WTC11 (cell line): ENCODE data around the gene MGST3.

Experiments used
- ESRRA ChIP-seq: sonication (generic); formaldehyde crosslinking; IDR thresholded peaks from 2 replicates; pipeline ENCODE4 v1.8.1; 2022; ENCODE audit warnings: mild to moderate bottlenecking, missing genetic modification reagents, borderline replicate concordance
- FOXJ3 ChIP-seq: sonication (generic); formaldehyde crosslinking; IDR thresholded peaks from 2 replicates; pipeline ENCODE4 v1.9.0; 2021; ENCODE audit warnings: missing genetic modification reagents, mild to moderate bottlenecking, borderline replicate concordance
- FOXK1 ChIP-seq: sonication (generic); formaldehyde crosslinking; IDR thresholded peaks from 2 replicates; pipeline ENCODE4 v1.8.0; 2022; ENCODE audit warnings: mild to moderate bottlenecking, moderate library complexity, missing genetic modification reagents
- FOXP1 ChIP-seq: sonication (generic); formaldehyde crosslinking; IDR thresholded peaks from 2 replicates; pipeline ENCODE4 v1.8.0; 2022; ENCODE audit warnings: missing genetic modification reagents, mild to moderate bottlenecking, moderate library complexity, borderline replicate concordance
- NR2C2 ChIP-seq: sonication (generic); formaldehyde crosslinking; IDR thresholded peaks from 2 replicates; pipeline ENCODE4 v1.8.0; 2022; ENCODE audit warnings: mild to moderate bottlenecking, missing genetic modification reagents
- TEAD1 ChIP-seq: sonication (generic); formaldehyde crosslinking; IDR thresholded peaks from 2 replicates; pipeline ENCODE4 v1.8.0; 2022; ENCODE audit warnings: mild to moderate bottlenecking, missing genetic modification reagents
- TEAD4 ChIP-seq: sonication (generic); formaldehyde crosslinking; IDR thresholded peaks from 2 replicates; pipeline ENCODE4 v1.8.0; 2022; ENCODE audit warnings: mild to moderate bottlenecking, missing genetic modification reagents
- ZNF121 ChIP-seq: sonication (generic); formaldehyde crosslinking; IDR thresholded peaks from 2 replicates; pipeline ENCODE4 v1.8.0; 2023; ENCODE audit warnings: missing genetic modification reagents
- TF ChIP-seq, protein P1 (sequence below): sonication (generic); formaldehyde crosslinking; IDR thresholded peaks from 2 replicates; pipeline ENCODE4 v1.8.0; 2022; ENCODE audit warnings: mild to moderate bottlenecking, missing genetic modification reagents
- TF ChIP-seq, protein P2 (sequence below): fragments of 200-600 bp; IDR thresholded peaks from 2 replicates; pipeline ENCODE4 v1.8.0; 2022; ENCODE audit warnings: antibody characterized with exemption
- TF ChIP-seq, protein P3 (sequence below): sonication (generic); formaldehyde crosslinking; IDR thresholded peaks from 2 replicates; pipeline ENCODE4 v1.8.1; 2023; ENCODE audit warnings: mild to moderate bottlenecking, moderate library complexity, missing genetic modification reagents
- TF ChIP-seq, protein P4 (sequence below): sonication (generic); formaldehyde crosslinking; conservative IDR thresholded peaks from 2 replicates; pipeline ENCODE4 v1.8.1; 2022; ENCODE audit warnings: mild to moderate bottlenecking, missing genetic modification reagents
- TF ChIP-seq, protein P5 (sequence below): sonication (generic); formaldehyde crosslinking; IDR thresholded peaks from 2 replicates; pipeline ENCODE4 v1.8.0; 2022; ENCODE audit warnings: missing genetic modification reagents
- TF ChIP-seq, protein P6 (sequence below): sonication (generic); formaldehyde crosslinking; IDR thresholded peaks from 2 replicates; pipeline ENCODE4 v1.8.1; 2023; ENCODE audit warnings: mild to moderate bottlenecking, missing genetic modification reagents, moderate library complexity

DNA sequence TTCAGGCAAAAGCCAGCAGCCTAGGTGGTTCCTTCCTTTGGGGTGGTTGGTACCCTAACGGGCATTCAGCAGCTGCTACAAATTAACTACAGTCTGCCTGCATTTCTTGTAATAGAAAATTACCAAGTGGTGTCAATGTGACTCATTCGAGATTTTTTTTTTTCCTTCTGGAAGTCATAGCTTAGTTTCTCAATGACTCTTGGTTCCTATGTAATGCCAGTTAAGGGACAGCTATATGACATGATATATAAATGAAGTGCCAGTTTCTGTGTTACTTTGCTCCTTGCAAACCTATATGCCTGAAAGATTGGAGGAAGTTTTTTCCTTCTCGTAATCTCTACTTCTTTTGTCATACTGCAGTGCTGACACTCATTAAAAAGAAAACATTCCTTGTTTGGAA is 2.6 kb downstream of the MGST3 start:
- TF ChIP-seq, protein P1, sequence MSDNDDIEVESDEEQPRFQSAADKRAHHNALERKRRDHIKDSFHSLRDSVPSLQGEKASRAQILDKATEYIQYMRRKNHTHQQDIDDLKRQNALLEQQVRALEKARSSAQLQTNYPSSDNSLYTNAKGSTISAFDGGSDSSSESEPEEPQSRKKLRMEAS (CRISPR knock-in tag): no peak
- TF ChIP-seq TEAD4 (CRISPR knock-in tag): no peak
- TF ChIP-seq, protein P2, sequence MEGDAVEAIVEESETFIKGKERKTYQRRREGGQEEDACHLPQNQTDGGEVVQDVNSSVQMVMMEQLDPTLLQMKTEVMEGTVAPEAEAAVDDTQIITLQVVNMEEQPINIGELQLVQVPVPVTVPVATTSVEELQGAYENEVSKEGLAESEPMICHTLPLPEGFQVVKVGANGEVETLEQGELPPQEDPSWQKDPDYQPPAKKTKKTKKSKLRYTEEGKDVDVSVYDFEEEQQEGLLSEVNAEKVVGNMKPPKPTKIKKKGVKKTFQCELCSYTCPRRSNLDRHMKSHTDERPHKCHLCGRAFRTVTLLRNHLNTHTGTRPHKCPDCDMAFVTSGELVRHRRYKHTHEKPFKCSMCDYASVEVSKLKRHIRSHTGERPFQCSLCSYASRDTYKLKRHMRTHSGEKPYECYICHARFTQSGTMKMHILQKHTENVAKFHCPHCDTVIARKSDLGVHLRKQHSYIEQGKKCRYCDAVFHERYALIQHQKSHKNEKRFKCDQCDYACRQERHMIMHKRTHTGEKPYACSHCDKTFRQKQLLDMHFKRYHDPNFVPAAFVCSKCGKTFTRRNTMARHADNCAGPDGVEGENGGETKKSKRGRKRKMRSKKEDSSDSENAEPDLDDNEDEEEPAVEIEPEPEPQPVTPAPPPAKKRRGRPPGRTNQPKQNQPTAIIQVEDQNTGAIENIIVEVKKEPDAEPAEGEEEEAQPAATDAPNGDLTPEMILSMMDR: no peak
- no peak for TF ChIP-seq FOXJ3 (CRISPR knock-in tag)
- TF ChIP-seq, protein P3, sequence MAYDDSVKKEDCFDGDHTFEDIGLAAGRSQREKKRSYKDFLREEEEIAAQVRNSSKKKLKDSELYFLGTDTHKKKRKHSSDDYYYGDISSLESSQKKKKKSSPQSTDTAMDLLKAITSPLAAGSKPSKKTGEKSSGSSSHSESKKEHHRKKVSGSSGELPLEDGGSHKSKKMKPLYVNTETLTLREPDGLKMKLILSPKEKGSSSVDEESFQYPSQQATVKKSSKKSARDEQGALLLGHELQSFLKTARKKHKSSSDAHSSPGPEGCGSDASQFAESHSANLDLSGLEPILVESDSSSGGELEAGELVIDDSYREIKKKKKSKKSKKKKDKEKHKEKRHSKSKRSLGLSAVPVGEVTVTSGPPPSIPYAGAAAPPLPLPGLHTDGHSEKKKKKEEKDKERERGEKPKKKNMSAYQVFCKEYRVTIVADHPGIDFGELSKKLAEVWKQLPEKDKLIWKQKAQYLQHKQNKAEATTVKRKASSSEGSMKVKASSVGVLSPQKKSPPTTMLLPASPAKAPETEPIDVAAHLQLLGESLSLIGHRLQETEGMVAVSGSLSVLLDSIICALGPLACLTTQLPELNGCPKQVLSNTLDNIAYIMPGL (CRISPR knock-in tag): no peak
- no peak for TF ChIP-seq ZNF121 (CRISPR knock-in tag)
- no peak for TF ChIP-seq NR2C2
- TF ChIP-seq ESRRA (CRISPR knock-in tag): no peak
- TF ChIP-seq FOXK1 (CRISPR knock-in tag): no peak
- TF ChIP-seq, protein P4, sequence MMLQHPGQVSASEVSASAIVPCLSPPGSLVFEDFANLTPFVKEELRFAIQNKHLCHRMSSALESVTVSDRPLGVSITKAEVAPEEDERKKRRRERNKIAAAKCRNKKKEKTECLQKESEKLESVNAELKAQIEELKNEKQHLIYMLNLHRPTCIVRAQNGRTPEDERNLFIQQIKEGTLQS (CRISPR knock-in tag): no peak
- no peak for TF ChIP-seq TEAD1
- TF ChIP-seq, protein P5, sequence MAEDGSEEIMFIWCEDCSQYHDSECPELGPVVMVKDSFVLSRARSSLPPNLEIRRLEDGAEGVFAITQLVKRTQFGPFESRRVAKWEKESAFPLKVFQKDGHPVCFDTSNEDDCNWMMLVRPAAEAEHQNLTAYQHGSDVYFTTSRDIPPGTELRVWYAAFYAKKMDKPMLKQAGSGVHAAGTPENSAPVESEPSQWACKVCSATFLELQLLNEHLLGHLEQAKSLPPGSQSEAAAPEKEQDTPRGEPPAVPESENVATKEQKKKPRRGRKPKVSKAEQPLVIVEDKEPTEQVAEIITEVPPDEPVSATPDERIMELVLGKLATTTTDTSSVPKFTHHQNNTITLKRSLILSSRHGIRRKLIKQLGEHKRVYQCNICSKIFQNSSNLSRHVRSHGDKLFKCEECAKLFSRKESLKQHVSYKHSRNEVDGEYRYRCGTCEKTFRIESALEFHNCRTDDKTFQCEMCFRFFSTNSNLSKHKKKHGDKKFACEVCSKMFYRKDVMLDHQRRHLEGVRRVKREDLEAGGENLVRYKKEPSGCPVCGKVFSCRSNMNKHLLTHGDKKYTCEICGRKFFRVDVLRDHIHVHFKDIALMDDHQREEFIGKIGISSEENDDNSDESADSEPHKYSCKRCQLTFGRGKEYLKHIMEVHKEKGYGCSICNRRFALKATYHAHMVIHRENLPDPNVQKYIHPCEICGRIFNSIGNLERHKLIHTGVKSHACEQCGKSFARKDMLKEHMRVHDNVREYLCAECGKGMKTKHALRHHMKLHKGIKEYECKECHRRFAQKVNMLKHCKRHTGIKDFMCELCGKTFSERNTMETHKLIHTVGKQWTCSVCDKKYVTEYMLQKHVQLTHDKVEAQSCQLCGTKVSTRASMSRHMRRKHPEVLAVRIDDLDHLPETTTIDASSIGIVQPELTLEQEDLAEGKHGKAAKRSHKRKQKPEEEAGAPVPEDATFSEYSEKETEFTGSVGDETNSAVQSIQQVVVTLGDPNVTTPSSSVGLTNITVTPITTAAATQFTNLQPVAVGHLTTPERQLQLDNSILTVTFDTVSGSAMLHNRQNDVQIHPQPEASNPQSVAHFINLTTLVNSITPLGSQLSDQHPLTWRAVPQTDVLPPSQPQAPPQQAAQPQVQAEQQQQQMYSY (CRISPR knock-in tag): no peak
- TF ChIP-seq, protein P6, sequence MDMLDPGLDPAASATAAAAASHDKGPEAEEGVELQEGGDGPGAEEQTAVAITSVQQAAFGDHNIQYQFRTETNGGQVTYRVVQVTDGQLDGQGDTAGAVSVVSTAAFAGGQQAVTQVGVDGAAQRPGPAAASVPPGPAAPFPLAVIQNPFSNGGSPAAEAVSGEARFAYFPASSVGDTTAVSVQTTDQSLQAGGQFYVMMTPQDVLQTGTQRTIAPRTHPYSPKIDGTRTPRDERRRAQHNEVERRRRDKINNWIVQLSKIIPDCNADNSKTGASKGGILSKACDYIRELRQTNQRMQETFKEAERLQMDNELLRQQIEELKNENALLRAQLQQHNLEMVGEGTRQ: no peak
- no peak for TF ChIP-seq FOXP1 (CRISPR knock-in tag)
